ENCODE measurements around the gene LSAMP. TPM values are rescaled to one million over a fixed set of nuclear protein-coding genes. Genes with fewer than 3 reads are reported as not detected.
A peak's percentile ranks its signal among the peaks of the same experiment; 100 is the strongest.

The LSAMP gene
- total and polyA plus RNA-seq, 9 of the 15 experiments (the other 6 are each of a cell fraction or from before 2014, with no cell fraction given), result 0.09 to 0.11 TPM; not detected in 7

DNA sequence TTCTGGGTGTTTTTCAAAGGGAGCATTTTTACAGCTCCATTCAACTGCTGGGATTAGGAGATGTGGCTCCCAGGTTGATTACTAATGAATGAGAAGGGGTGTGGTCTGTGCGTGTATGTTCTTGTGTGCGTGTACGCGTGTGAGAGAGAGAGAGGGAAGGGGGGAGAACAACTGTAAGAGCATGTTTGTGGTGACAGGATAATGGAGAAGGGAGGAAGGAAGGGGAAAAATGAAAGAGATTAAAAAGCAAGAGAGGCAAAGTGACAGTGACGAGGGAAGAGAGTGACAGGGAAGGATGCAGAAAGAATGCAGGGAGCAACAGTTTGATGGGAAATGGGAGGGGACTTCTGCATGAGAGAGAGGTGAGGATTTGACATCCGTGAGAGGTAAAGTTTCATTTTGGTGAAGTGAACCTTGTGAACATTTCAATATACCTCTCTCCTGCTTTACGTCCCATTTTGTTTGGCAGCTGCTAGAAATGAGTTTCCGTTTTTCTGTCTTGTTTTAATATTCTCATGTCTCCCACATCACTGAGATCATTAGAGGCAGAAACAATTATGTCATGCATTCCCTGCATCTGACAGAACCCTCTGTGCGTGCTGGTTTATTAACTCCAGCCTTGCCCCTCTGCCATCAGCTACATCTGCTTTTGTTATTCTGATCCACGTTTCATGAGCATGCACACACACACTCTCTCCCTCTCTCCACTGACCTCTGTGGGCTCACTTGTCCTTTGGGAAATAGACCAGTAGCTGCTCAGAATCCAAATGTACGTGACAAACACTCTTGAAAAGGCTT lies 660.3 kb downstream of the LSAMP start:
- no peaks in the 10 kb centered on the region for H3K9me3 ChIP-seq (replicated peaks; ENCODE audit: control insufficient read depth, insufficient read depth, low read depth, low read length)
- H3K36me3 ChIP-seq (ENCODE audit: control insufficient read depth, insufficient read depth, low read length), result no peaks in the 10 kb centered on the region
- FAIRE-seq (no peak), DNase-seq (ENCODE audit: extremely low read depth in 1 of 4, low spot score in 3 of 4) (no peak), ATAC-seq (no peak)
- no peaks in the 10 kb centered on the region for H4K20me1 ChIP-seq (replicated peaks; ENCODE audit: control insufficient read depth, insufficient read depth, low read length)
- H3K4me3 ChIP-seq, result peak overlapping the region; percentile 52
- H2AFZ ChIP-seq (ENCODE audit: low read depth, low read length), result peak overlapping the region; percentile 87
- POLR2A ChIA-PET, result interaction anchor here (0.7 kb wide), 1 partner anchor 19 kb away, joined by 3 read pairs; no protein-coding TSS in a partner anchor
- in situ Hi-C loops (cut with MboI), result no loop called here
- BruUV-seq (replicated peaks), result no TSS peak
- H3K27ac ChIP-seq (ENCODE audit: extremely low read depth, low read depth, low read length), result no peak overlapping the region
- H3K4me1 ChIP-seq (replicated peaks in 1 of 2; ENCODE audit: control insufficient read depth in 2 of 2, insufficient read depth in 2 of 2, low read length in 2 of 2), result peaks cover 3 to 8% of the 10 kb centered on the region in 2 experiments; a peak in 2 of 5 replicates
- no peaks in the 10 kb centered on the region for H3K27me3 ChIP-seq (ENCODE audit: control insufficient read depth in 2 of 2, insufficient read depth in 2 of 2, low read length in 2 of 2)
- WGBS (ENCODE audit: insufficient coverage, low coverage, missing lambda C conversion rate), result 3% methylated on average over 11 of the region's 11 CpGs
- H3K79me2 ChIP-seq (ENCODE audit: control insufficient read depth, insufficient read depth, low read length), result no peaks in the 10 kb centered on the region
- CTCF ChIA-PET (ENCODE audit: low intra/inter-chr PET ratio), result interaction anchor here (1.5 to 1.7 kb wide), 3 partner anchors 35 to 567 kb away, joined by 5 to 8 read pairs (median 5); no protein-coding TSS in a partner anchor
- peak overlapping the region in 1 of 2 experiments; percentile 83; a peak in 3 of 4 replicates for H3K9ac ChIP-seq (ENCODE audit: insufficient read depth in 1 of 2, low read depth in 2 of 2, low read length in 2 of 2)
- no peaks in the 10 kb centered on the region for H3K9me1 ChIP-seq (ENCODE audit: control insufficient read depth, insufficient read depth, low read length)
- H3K4me2 ChIP-seq (ENCODE audit: insufficient read depth, low read length), result peak overlapping the region; percentile 77
- intact Hi-C loops (cut with micrococcal nuclease), result loop anchor here (1.0 to 10.0 kb wide), 3 partner anchors 92 to 690 kb away; no protein-coding TSS in a partner anchor
- TF ChIP-seq POLR2G (IDR thresholded peaks at IDR 0.05; ENCODE audit: low read depth, low read length), result no peak
- TF ChIP-seq ZNF3 (CRISPR knock-in tag; IDR thresholded peaks at IDR 0.05), result no peak
- peak; percentile 19; the same call in 1 of the 2 replicates for TF ChIP-seq ARID1B (IDR thresholded peaks at IDR 0.05)
- TF ChIP-seq POLR2H (tag; IDR thresholded peaks at IDR 0.05; ENCODE audit: low read depth), result no peak
- 0 out of 2 replicates have a peak, but pooled peaks have one; percentile 74 for TF ChIP-seq EGR1 (conservative IDR thresholded peaks at IDR 0.05)
- 0 out of 2 replicates have a peak, but pooled peaks have one; percentile 48 for TF ChIP-seq HLTF (IDR thresholded peaks at IDR 0.05)
- TF ChIP-seq, protein P1, sequence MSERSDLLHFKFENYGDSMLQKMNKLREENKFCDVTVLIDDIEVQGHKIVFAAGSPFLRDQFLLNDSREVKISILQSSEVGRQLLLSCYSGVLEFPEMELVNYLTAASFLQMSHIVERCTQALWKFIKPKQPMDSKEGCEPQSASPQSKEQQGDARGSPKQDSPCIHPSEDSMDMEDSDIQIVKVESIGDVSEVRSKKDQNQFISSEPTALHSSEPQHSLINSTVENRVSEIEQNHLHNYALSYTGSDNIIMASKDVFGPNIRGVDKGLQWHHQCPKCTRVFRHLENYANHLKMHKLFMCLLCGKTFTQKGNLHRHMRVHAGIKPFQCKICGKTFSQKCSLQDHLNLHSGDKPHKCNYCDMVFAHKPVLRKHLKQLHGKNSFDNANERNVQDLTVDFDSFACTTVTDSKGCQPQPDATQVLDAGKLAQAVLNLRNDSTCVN (CRISPR knock-in tag; IDR thresholded peaks at IDR 0.05), result 0 out of 2 replicates have a peak, but pooled peaks have one; percentile 36
- TF ChIP-seq, protein P2, sequence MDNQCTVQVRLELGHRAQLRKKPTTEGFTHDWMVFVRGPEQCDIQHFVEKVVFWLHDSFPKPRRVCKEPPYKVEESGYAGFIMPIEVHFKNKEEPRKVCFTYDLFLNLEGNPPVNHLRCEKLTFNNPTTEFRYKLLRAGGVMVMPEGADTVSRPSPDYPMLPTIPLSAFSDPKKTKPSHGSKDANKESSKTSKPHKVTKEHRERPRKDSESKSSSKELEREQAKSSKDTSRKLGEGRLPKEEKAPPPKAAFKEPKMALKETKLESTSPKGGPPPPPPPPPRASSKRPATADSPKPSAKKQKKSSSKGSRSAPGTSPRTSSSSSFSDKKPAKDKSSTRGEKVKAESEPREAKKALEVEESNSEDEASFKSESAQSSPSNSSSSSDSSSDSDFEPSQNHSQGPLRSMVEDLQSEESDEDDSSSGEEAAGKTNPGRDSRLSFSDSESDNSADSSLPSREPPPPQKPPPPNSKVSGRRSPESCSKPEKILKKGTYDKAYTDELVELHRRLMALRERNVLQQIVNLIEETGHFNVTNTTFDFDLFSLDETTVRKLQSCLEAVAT (IDR thresholded peaks at IDR 0.05), result 0 out of 4 replicates have a peak, but pooled peaks of 1 of the 2 experiments have one; percentile 14
- TF ChIP-seq XRCC5 (IDR thresholded peaks at IDR 0.05; ENCODE audit: low read depth, low read length), result 0 out of 2 replicates have a peak, but pooled peaks have one; percentile 36
